HG03066 (cell line): Measurements from ENCODE around the gene KPNA1.

Experiments
- ATAC-seq: cut with Tn5 transposase; IDR thresholded peaks from one replicate; pipeline ENCODE4 v1.9.1; 2021; ENCODE audit warnings: low read depth; ENCODE audit not compliant: unreplicated experiment

Gene KPNA1

GRCh38 chr3:122391681-122392446 is 122.9 kb downstream of the KPNA1 start:
- ATAC-seq: no peak

DNA sequence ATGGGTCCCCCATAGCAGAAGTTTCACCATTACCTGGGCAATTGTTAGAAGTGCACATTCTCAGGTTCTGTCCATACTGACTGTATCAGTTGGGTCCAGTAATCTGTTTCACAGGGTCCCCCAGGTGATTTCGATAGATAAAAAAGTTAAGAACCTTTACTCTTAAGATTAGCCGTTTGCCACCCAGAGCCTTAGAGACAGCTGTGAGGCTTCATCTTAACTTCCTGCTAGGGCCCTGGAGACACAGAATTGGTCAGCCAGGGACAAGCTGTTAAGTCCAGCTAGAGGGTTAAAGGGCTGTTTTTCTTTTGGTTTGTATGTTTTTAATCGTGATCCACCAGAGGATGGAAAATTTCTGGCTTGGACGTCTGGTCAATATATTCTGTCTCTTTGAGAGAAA is 124.1 kb downstream of the KPNA1 start:
- ATAC-seq: no peak

GRCh38 chr3:122389892-122390291 is 124.8 kb downstream of the KPNA1 start:
- ATAC-seq: no peak

DNA sequence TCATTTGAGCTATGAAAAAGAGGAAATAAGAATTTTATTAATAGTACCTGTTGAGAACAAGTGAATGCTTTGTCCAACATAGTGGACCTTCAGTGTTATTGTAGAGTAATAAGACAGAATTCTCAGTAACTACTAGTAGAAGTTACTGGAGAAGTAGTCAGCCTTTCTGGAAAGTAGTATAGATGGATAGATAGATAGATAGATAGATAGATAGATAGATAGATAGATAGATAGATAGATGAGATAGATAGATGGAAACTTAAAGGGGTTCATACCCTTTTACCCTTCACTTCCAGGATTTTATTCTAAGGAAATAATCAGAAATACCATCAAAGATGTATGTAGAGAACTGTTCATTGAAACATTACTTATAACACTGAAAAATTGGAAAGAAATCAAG is 125.5 kb downstream of the KPNA1 start:
- ATAC-seq: no peak

DNA sequence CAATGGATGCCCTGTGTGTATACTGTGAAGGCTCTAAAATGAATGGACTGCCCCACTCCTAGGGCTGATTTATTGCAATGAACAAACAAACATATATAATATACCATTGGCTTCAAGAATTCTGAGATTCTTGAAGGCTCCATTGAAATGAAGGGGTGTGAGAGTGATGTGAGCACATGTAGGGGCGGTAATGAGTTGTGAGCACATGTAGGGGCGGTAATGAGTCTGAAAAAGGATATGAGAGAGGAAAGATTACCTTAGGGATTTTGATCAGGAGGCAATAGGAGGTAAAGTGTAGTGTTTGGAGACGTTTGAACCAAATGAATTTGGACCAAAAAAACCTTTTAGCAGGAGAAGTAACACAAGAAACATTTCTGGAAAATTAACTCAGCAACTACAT is 127.0 kb downstream of the KPNA1 start:
- no peak for ATAC-seq

DNA sequence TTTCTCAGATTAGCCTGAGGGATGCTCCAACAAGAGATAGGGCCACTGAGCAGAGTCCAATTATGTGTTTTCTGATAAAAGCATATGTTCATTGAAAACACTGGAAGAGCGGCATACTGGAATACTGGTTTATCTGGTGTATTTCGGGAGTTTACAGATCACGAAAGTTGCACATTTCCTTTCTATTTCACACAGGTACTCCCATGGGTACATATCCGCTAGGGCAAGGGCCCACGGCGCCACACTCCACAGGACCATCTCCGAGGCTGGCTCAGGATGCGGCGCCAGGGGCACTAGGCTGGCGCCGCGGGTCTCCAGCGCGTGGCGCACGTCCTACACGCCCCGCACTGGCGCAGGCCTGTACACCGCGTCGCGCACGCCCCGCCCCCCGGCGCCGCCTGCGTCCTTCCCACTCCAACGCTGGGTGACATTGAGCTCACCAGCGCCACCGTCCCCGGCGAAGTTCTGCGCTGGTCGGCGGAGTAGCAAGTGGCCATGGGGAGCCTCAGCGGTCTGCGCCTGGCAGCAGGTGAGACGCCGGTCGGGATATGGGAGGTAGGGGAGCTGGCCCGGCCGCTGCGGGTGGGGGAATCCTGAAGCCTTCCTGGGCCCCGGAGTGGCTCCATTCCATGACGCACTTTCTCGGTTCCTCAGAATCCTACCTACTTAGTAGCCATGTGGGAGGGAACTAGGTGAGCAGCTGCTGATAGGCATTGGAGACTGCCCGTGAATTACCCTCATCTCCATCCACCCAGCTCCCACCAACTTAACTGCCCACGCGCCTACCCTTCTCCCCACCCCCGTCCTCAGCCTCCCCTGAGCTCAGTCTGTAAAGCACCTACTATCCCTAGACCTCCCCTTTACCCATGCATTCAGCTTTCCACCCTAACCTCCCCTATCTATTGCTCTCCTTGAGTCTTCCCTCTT is 130.7 kb downstream of the KPNA1 start, which contains the start of gene FAM162A:
FAM162A (plus strand) TSS at position 412 of the 927 bp plus-strand sequence; CDS start at position 496, 84 bp downstream.
- ATAC-seq: peak; percentile 85

GRCh38 chr3:122382888-122383666 is 131.7 kb downstream of the KPNA1 start, which contains the start of gene MIX23:
Gene MIX23 (minus strand): TSS chr3:122383231. CDS start chr3:122383224, 7 bp downstream.
- peak; percentile 49 for ATAC-seq

DNA sequence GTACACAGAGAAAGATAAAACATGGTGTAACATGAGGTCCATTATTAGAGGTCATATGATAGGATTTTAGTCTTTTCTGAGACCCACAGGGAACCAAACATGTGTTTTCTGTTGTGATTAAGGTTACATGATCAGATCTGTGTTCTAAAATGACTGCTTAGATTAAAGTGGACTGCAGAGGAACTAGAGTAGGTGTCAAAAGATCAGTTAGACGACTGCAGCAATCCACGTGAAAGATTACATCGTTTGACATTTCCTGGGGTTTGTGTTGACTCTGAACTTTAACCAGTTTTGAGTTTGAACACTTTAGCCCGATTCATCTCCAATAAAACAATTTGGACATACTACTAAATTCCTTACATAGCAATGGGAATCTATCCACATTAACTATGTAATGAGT is 136.8 kb downstream of the KPNA1 start:
- no peak for ATAC-seq

DNA sequence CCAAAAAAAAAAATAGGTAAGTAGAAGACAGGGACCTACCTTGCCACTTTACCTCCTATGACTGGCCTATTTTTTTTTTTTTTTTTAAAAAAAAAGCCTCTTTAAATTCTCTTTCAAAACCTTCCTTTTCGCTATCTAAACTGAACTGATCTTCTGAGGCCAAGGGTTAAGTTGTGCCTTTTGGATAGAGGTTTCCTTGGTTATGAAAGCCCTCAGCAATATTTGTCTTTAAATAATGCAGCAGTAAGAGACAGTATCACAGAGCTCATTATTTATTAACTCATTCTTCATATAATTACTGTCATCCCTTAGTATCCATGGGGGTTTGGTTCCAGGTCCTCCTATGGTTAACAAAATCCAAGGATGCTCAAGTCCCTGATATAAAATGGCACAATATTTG is 140.7 kb downstream of the KPNA1 start:
- ATAC-seq: no peak
